Kidney capillary endothelial cell (primary cell): ENCODE measurements around the gene SLC6A6.
A peak's percentile ranks its signal among the peaks of the same experiment; 100 is the strongest.

Source experiments
- DNase-seq: peaks from one replicate; pipeline ENCODE4 v3.0.0-alpha.2; 2018; ENCODE audit warnings: low spot score

SLC6A6 gene

GRCh38 chr3:14422016-14422963, 19.9 kb downstream of the SLC6A6 start:
- DNase-seq = no peak

- DNase-seq = no peak
Measured at GRCh38 chr3:14423197-14423743, 20.9 kb downstream of the SLC6A6 start.

DNA sequence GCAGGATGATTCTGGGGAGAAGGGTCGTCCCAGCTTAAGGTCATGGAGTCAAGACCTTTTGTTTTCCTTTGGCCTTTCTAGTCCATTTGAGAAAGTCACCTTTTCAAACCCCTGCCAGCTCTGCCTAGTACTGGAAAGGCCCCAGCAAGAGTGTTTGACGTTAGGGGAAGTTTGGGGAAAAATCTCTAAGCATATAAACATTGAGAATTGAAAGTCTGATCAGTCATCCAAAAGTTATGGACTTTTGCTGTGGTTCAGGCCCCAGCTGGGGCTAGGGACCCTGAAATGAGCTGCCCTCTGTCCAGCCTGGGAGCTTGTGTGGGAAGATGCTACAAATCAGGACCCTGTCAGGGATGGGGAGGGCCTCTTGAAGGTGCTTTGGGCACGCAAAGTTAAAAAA, 21.6 kb downstream of the SLC6A6 start:
- no peak for DNase-seq

GRCh38 chr3:14424711-14425580, 22.5 kb downstream of the SLC6A6 start:
- no peak for DNase-seq

DNA sequence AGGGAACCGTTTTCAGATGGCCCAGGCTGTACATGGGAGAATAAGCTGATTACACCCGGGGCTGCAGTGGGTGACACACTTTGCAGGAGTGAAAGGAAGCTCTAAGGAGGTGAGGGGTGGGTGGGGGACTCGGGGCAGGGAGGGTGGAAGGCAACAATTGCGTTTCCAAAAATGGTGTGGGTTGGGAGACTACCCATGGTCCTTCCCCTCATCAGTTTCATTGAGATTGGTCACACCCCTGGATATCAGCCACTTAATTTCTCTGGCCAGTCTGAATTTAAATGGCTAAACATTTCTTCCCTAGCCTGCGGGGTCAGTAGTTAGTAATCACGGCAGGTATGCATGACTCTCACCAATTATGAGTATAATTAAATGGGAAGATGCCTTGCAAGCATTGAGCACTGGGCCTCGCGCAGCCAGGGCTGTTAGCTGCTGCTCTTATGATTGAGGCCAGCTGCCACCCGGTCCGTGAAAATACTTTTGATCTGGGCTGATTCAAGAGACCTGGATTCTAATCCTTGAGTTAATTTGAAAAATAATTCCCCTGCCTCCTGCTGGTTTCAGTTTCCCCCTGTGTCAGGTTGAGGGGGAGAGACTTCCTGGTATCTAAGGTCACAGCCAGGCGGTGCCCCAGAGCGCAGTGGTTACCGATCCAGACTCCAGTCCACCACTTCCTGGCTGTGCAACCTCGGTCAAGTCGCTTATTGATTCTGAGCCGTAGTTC, 23.3 kb downstream of the SLC6A6 start:
- DNase-seq = no peak

- no peak for DNase-seq
Measured at GRCh38 chr3:14426305-14426620, 23.9 kb downstream of the SLC6A6 start.

DNA sequence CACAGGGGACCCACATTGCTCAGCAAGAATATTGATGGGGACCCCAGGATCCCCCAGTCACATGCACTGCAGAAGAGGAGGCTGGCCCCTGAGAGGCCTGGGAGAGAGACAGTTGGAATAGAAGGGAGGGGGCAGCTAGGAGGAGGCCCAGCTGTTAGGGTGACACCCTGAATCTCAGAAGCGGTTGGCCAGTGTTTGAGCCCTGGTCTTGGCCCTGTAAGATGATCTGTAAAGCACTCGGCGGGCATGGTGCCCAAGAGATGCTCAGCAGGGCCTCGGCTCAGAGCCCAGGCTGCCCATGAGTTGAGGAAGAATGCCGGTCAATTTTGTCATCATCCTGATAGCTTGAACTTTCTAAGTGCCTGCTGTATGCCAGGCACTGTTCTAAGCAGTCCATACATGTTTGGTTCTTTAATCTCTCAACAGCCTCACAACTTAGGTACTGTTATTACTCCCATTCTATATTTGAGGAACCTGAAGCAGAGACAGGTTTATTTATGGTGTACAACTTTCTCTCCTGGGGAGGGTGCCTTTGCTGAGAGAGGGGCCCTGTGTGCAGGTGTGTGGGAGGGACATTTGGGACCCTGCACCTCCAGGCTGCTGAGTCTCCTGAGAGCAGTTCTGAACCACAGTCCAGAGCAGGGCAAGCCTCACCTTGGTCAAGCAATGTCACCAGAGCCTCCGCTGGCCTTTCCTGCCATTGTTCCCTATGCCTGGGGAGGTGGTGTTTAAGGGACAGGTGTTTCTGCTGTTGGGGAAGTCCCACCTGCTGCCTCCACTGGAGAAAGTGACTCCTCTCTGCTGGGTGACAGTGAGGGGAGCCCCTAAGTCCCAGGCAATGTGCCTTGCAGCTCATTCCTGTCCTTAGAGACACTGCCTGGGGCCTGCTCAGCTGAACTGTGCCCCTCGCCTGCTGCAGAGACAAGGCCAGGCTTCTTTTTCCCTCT, 26.0 kb downstream of the SLC6A6 start:
- DNase-seq = no peak

DNA sequence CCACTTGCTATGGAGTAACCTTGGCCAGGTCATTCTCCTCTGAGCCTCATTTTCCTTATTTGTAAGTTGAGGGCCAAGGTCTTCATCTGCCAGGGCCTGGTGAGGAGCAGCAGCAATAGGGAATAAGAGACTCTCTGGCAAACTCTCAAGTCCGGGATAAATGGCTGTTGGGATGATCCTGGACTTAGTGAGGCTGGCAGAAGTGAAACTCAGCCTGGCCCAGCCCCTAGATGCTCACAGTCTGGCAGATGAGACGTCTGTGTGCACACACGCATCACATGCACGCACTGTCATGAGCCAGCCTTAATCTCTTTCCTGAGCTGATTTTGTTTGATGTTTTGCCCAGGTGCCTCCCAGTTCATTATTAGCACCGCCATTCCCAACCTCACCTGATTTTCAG, 26.8 kb downstream of the SLC6A6 start:
- no peak for DNase-seq

- no peak for DNase-seq
Measured at GRCh38 chr3:14429640-14430039, 27.2 kb downstream of the SLC6A6 start.

DNA sequence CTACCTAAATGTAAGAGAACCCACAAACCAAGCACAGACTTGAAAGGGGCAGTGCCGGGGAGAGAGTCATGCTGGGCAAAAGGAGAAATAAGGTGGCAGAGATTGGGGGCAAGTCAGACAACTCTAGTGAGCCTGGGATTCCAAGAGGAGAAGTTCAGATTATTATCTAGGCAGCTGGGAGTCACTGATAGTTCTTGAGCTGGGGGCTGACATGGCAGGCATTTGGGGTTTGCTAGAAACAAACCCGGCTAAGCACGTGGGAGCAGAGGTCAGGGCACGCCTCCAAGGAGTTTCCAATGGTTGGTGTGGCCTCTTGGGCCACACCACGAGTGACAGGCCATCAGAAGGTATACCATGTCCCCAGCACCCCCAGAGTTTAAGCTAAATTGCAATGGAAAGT, 27.6 kb downstream of the SLC6A6 start:
- no peak for DNase-seq

DNA sequence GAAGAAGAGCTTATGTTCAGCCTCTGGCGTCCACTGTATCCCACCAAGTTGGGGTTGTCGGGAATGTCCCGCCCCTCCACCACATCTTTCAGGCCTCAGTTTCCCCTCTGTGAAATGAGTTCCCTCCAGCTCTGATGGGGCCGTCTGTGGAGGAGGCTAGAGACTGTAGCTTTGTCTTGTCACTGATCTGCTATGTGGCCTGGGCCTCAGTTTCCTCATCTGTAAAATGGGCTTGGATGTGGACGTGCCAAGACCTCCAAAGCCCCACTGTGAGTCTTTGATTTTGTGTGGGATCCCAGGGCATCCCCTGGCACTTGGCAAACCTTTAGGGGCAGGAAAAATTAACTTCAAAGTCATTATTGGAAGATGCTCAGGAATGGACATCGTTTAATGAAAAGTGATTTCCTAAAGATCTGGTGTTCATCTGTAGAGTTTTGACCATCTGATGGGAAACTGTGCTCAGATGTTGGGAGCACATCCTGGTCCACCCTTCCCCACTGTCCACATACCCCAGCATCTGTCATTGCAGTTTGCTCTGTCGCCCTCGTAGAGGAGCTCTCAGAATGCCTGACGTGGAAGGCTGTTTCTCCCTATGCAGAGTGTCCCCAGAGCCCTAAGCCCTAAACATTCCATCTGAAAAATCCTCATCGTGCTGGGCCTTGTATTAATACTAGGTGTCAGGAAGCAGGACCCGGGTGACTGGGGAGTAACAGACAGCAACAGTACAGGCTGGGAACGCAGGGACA, 28.5 kb downstream of the SLC6A6 start:
- DNase-seq = no peak

DNA sequence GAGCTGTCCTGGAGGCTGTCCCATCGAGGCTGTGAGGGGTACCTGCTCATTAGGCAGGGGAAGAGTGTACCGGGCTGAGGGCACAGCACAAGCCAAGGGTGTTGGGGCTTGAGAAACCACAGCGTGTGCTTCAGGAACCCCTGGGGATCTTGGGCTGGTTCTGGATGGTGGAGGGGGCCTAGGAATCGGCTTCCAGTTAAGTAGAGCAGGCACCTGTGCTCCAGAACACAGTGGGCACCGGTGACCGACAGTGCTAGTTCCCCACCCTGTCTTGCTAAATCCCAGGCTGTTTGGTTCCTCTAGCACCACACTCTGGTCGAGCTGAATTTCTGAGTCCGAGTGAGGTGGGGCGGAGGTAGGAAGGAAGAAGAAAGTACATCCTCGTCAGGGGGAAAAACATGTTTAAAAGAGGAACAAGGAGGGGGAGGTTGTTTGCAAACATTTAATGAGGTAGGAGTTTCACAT, 29.1 kb downstream of the SLC6A6 start:
- DNase-seq = no peak

GRCh38 chr3:14431917-14432834, 29.8 kb downstream of the SLC6A6 start:
- peak; percentile 98 for DNase-seq

DNA sequence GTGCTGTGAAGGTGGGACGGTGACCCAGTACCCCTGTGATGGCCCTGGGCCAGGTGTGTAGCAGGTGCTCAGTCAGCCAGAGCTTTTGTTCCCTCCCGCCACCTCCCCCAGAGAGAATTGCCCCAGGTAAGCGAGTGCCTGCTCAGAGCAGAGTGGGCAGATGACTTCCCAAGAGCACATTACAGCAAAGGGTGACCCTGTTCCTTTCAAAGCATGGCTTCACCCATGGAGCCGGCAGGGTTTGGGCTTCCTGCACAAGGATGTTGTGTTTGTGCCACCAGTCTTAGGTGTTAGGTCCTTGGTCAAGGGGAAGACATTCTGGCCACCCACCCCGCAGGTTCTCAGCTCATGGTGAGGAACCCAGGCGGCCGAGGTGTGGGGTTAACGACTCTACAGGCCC, 30.7 kb downstream of the SLC6A6 start:
- DNase-seq = no peak

DNA sequence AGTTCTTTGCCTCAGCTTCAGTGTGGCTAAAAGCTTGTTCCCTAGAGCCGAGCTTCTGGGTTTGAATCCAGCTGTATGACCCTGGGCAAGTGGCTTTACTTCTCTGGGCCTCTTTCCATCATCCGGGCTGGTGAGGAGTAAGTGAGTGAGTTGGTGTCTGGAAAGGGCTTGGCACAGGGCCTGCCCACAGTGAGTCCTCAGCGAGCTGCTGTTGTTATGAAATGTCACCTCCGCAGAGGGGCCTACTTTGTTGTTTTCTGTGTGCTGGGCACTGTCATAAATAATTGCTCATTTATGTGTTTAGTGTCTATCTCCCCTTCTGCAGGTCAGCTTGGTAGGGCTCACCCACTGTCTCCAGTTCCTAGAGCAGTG, 31.7 kb downstream of the SLC6A6 start:
- no peak for DNase-seq

GRCh38 chr3:14434498-14435151, 32.2 kb downstream of the SLC6A6 start:
- no peak for DNase-seq

DNA sequence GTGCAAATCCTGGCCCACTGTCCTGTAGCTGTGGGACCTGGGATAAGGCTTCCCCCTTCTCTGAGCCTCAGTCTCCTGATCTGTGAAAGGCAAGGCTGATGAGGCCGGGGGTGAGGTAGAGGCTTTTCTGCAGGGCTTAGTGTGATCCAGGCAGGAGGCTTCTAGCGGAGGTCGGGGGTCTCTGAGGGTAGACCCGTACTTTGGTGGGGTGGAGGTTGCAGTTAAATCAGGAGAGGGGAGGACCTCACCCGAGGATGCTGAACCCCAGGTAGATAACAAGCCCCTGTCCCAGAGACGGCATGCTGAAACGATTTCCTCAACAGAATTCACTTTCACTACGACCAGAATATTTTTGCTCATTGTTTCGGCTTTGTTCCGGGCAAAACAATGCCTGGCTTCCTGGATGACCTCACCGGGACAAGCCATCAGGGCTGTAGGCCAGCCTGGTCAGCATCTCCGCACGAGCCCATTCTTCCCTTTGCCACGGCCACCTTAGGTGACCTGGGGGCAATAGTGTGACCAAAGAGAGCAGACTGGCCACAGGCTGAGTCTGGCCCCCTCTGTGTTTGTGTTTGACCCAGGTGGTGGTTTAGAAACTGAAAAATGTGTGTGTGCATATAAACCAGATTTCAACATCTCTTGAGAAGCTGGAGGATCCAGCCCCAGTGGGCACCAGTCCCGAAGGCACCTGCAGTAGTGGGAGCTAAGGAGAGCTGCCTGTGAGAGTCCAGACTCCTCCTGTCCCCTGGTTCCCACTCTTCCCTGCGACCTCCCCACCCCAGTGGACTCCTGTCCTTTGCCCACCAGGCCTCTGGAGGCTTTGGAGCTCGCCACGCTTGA, 33.0 kb downstream of the SLC6A6 start:
- peak; percentile 92 for DNase-seq

GRCh38 chr3:14436954-14437281, 34.5 kb downstream of the SLC6A6 start:
- DNase-seq = no peak
